ENCODE data around the gene PACRG. TPM values are rescaled to one million over a fixed set of nuclear protein-coding genes. Genes with fewer than 3 reads are reported as not detected.

PACRG gene
- total RNA-seq, 1 experiment from 2014 or later, result 0.59 TPM

DNA sequence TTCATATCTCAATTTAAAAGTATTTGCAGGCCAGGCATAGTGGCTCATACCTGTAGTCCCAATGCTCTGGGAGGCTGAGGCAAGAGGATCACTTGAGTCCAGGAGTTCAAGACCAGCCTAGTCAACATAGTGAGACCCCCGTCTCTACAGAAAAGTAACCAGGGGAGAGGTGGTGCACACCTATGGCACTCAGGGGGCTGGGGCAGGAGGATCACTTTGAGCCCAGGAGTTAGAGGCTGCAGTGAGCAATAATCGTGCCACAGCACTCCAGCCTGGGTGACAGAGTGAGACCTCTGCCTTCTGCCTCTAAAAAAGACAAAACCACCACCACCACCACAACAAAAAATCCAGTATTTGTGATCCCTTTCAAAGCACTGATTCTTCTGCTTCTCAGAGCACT lies 501.3 kb downstream of the PACRG start:
- no peaks in the 10 kb centered on the region for H3K9me3 ChIP-seq (ENCODE audit: control insufficient read depth, insufficient read depth, low read depth, low read length)
- H3K4me1 ChIP-seq (ENCODE audit: control insufficient read depth, insufficient read depth, low read length), result no peaks in the 10 kb centered on the region
- no peak for DNase-seq (ENCODE audit: low read depth, low spot score)
- BruUV-seq (replicated peaks), result no TSS peak
- intact Hi-C loops (cut with micrococcal nuclease; ENCODE audit: unreplicated experiment), result no loop called here
- ATAC-seq, result no peak
- TF ChIP-seq TCF7L2 (IDR thresholded peaks at IDR 0.05; ENCODE audit: low read depth, low read length) (no peak), SIN3A (IDR thresholded peaks at IDR 0.05; ENCODE audit: borderline replicate concordance, insufficient read depth, low read depth, low read length) (no peak), POLR2AphosphoS5 (IDR thresholded peaks at IDR 0.05; ENCODE audit: low read depth, low read length) (no peak)
- TF ChIP-seq, protein P1, sequence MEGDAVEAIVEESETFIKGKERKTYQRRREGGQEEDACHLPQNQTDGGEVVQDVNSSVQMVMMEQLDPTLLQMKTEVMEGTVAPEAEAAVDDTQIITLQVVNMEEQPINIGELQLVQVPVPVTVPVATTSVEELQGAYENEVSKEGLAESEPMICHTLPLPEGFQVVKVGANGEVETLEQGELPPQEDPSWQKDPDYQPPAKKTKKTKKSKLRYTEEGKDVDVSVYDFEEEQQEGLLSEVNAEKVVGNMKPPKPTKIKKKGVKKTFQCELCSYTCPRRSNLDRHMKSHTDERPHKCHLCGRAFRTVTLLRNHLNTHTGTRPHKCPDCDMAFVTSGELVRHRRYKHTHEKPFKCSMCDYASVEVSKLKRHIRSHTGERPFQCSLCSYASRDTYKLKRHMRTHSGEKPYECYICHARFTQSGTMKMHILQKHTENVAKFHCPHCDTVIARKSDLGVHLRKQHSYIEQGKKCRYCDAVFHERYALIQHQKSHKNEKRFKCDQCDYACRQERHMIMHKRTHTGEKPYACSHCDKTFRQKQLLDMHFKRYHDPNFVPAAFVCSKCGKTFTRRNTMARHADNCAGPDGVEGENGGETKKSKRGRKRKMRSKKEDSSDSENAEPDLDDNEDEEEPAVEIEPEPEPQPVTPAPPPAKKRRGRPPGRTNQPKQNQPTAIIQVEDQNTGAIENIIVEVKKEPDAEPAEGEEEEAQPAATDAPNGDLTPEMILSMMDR (IDR thresholded peaks at IDR 0.05), result no peak
- TF ChIP-seq, protein P2, sequence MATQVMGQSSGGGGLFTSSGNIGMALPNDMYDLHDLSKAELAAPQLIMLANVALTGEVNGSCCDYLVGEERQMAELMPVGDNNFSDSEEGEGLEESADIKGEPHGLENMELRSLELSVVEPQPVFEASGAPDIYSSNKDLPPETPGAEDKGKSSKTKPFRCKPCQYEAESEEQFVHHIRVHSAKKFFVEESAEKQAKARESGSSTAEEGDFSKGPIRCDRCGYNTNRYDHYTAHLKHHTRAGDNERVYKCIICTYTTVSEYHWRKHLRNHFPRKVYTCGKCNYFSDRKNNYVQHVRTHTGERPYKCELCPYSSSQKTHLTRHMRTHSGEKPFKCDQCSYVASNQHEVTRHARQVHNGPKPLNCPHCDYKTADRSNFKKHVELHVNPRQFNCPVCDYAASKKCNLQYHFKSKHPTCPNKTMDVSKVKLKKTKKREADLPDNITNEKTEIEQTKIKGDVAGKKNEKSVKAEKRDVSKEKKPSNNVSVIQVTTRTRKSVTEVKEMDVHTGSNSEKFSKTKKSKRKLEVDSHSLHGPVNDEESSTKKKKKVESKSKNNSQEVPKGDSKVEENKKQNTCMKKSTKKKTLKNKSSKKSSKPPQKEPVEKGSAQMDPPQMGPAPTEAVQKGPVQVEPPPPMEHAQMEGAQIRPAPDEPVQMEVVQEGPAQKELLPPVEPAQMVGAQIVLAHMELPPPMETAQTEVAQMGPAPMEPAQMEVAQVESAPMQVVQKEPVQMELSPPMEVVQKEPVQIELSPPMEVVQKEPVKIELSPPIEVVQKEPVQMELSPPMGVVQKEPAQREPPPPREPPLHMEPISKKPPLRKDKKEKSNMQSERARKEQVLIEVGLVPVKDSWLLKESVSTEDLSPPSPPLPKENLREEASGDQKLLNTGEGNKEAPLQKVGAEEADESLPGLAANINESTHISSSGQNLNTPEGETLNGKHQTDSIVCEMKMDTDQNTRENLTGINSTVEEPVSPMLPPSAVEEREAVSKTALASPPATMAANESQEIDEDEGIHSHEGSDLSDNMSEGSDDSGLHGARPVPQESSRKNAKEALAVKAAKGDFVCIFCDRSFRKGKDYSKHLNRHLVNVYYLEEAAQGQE (IDR thresholded peaks at IDR 0.05; ENCODE audit: insufficient read depth in 1 of 2, low read depth in 2 of 2, low read length in 1 of 2), result no peak
- H3K27ac ChIP-seq (ENCODE audit: low read length), result no peak overlapping the region
- in situ Hi-C loops (cut with HindIII; ENCODE audit: low pct_unique_long_range_greater_than_20kb, low sequenced_read_pairs), result no loop called here
- H3K36me3 ChIP-seq (ENCODE audit: control insufficient read depth, insufficient read depth, low read length), result no peaks in the 10 kb centered on the region
- ChIA-PET CTCF (no interaction called here), POLR2A (no interaction called here)
- no peaks in the 10 kb centered on the region for H3K27me3 ChIP-seq (ENCODE audit: control insufficient read depth, insufficient read depth, low read length)
- H3K4me3 ChIP-seq (ENCODE audit: low read depth in 2 of 2, low read length in 2 of 2), result no peak overlapping the region

DNA sequence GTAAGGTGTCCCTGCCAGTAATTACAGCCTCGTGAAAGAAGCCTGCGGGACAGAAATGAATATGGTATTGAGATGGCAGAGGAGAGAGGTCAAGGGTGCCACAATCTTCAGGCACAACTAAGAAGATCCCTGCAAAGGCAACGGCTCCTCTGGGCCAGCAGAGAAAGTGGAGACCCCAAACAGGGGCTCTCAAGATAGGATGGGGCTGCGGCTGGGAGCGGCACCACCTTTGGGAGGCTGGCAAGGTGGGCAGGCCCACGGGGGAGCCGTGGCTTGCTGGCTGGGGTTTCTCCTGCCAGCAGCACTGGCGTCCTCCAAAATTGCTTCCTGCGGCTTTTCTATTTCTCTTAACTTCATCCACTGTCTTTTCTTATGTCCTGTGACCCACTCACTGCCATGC lies 503.1 kb downstream of the PACRG start:
- Histone ChIP-seq H3K9me3 (ENCODE audit: control insufficient read depth, insufficient read depth, low read depth, low read length) (no peaks in the 10 kb centered on the region), H3K4me1 (ENCODE audit: control insufficient read depth, insufficient read depth, low read length) (no peaks in the 10 kb centered on the region), H3K36me3 (ENCODE audit: control insufficient read depth, insufficient read depth, low read length) (no peaks in the 10 kb centered on the region), H3K27ac (ENCODE audit: low read length) (no peak overlapping the region), H3K27me3 (ENCODE audit: control insufficient read depth, insufficient read depth, low read length) (no peaks in the 10 kb centered on the region), H3K4me3 (ENCODE audit: low read depth in 2 of 2, low read length in 2 of 2) (no peak overlapping the region)
- ATAC-seq (no peak), DNase-seq (ENCODE audit: low read depth, low spot score) (no peak)
- no TSS peak for BruUV-seq (replicated peaks)
- CTCF ChIA-PET, result no interaction called here
- in situ Hi-C loops (cut with HindIII; ENCODE audit: low pct_unique_long_range_greater_than_20kb, low sequenced_read_pairs), result no loop called here
- no peak for TF ChIP-seq SIN3A (IDR thresholded peaks at IDR 0.05; ENCODE audit: borderline replicate concordance, insufficient read depth, low read depth, low read length)
- TF ChIP-seq, protein P1 (IDR thresholded peaks at IDR 0.05), result no peak
- no peak for TF ChIP-seq POLR2AphosphoS5 (IDR thresholded peaks at IDR 0.05; ENCODE audit: low read depth, low read length)
- no peak for TF ChIP-seq TCF7L2 (IDR thresholded peaks at IDR 0.05; ENCODE audit: low read depth, low read length)
- TF ChIP-seq, protein P2 (IDR thresholded peaks at IDR 0.05; ENCODE audit: insufficient read depth in 1 of 2, low read depth in 2 of 2, low read length in 1 of 2), result no peak
- POLR2A ChIA-PET, result no interaction called here
- intact Hi-C loops (cut with micrococcal nuclease; ENCODE audit: unreplicated experiment), result no loop called here
